Right hindlimb (tissue), 1 donor: ENCODE data around the gene CSRP1.
"Not testable (repeated sequence)": the region's sequence is repeated elsewhere in the genome, so short reads cannot be mapped to it uniquely, and the experiment has no call there.

Source experiments
- DNase-seq: peaks from one replicate; pipeline ENCODE4 v3.0.0-alpha.2; 2018

The CSRP1 gene

DNA sequence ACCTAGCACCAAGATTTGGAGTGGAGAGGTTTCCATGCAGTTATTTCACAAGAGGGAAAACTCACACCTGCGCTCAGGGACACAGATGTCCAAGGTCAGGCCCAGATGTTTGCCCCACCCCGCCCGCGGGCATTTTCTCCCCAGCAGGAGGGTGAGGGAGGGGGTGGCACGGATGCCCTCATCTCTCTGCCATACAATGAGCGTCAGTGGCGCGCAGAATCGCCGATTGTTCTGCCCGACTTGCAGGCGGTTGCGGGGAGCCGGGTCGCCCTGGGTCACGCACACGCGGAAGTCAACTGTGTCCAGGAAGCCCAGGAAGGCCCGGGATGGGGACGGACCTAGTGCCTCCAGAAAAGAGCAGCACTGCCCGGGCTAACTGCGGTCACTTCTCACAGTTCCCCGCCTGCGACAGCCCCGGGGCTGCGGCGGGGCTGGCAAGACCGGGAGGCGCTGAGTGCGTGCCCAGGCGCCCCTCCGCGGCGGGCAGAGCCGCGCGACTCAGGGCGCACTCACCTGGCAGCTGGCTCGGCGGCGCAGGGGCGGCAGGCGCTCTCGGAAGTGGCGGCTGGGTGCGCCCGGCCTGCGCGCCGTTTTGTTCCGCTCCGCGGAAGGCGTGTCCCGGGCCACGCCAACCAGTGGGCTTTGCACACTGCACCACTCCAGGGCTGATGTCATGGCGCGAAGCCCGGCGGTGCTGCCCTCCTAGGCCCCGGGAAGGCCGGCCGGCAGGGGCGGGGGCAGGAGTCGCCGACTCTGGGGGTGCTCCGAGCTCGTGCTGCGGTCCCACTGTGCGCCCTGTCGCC lies at the start of gene CSRP1:
Gene CSRP1, minus strand, starts transcription at position 567 of the 803 bp plus-strand sequence. CDS start 10,820 bp downstream, outside the sequence.
- peak; percentile 88 for DNase-seq

DNA sequence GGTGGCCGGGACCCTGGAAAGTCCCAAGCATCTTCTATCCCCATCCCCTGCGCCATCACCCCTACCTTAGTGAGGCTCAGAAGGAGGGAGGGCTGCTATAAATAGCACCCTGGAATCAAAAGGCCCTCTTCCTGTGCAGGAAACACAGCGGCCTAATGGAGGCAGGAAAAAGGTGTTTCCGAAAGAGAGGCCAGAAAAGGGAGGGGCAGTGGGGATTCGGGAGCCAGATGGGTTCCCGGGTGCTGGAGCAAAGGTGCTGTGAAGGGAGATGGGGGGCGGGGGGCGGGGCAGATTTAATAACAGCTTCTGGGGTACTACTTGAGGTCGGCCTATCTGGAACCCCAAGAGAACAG lies 48.6 kb upstream of the CSRP1 start:
- no peak for DNase-seq

DNA sequence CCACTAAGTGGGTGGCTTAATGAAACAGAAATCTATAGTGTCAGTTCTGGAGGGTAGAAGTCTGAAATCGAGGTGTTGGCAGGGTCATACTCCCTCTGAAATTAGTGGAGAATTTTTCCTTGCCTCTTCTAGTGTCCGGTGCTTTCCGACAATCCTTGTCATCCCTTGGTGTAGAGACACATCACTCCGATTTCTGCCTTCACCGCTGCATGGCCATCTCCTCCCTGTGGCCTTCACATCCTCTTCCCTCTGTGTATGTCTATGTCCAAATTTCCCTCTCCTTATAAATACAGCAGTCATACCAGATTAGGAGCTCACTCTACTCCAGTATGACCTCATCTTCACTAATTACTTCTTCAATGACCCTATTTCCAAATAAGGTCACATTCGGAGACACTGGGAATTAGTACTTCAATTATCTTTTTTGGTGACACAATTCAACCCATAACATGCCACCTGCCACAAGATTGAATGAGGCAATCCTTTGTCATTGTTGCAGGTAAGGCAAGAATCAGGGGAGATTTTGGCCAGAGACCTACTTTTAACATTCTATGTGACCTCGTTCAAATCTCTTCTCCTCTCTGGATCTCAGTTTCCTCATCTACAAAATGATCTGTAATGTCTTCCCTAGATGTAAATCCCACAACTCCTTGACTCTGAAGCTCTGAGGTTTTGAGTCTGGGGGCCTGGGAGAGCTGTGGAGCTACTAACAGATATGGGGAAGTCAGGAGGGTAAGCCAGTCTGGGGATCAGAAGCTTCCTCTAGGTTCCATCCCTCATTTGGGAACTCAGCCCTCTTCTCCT lies 48.1 kb upstream of the CSRP1 start:
- no peak for DNase-seq

DNA sequence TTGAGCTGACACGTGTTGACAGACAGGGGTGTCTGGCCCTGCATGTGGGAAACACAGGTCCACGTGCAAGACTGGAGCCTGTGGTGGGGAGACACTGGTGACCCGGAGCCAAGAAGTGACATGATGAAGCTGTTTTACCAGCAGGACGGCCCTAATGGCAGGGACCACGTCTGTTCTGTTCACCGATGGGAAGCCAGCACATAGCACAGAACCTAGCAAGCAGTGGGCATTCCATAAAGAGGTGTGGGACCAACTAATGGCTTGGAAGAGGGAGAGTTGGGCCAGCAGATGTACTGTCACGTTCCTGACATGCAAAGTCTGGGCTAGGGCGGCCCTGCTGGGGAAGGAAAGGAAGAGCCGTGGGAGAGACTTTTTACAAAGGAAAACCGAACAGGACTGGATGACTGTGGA lies 47.3 kb upstream of the CSRP1 start:
- no peak for DNase-seq

DNA sequence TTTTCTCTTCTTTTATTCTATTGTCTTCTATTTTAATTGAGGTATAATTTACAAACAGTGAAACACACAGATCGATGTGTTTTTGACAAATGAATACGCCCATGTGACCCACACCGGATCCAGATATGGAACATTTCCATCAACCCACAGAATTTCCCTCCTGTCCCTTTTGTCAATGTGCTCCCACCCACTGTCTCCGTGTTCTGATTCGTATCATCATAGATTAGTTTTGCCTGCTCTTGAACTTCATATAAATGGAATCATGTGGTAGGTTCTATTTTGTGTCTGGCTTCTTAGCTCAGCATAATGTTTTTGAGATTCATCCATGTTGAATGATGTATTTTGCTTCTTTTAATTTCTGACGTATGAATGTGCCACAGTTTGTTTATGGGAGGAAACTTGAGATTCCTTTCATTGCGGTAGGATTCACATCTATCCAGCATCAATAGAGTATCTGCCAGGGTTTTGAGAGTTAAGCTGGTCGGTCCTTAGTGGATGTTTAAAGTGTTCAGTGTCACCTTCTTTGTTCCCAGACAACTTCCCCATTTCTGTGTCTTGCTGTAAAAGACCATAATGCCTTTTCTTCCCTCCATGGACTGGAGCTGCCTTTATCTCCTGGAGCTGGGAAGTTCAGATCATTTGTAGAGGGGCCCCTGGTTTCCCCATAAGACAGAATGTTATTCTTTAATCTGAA lies 46.7 kb upstream of the CSRP1 start:
- no peak for DNase-seq

DNA sequence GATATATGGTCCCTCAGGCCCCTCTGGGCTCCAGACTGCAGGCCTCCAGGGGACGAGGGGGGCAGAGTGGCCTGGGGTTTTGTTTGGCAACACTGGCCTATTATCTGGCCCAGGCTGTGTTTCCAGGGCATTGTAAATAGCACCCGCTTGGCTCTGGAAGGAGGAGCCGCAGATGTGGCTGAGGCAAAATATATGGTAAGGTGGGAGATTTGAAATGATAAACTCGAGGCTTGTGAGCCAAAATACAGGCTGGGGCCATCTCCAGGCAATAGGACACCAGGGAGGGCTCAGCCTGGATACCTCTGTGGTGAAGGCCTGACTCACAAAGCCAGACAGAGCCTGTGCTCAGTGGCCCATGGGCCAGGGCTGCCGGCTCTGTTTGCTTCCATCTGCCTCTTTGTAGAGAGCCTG lies 46.0 kb upstream of the CSRP1 start:
- no peak for DNase-seq

DNA sequence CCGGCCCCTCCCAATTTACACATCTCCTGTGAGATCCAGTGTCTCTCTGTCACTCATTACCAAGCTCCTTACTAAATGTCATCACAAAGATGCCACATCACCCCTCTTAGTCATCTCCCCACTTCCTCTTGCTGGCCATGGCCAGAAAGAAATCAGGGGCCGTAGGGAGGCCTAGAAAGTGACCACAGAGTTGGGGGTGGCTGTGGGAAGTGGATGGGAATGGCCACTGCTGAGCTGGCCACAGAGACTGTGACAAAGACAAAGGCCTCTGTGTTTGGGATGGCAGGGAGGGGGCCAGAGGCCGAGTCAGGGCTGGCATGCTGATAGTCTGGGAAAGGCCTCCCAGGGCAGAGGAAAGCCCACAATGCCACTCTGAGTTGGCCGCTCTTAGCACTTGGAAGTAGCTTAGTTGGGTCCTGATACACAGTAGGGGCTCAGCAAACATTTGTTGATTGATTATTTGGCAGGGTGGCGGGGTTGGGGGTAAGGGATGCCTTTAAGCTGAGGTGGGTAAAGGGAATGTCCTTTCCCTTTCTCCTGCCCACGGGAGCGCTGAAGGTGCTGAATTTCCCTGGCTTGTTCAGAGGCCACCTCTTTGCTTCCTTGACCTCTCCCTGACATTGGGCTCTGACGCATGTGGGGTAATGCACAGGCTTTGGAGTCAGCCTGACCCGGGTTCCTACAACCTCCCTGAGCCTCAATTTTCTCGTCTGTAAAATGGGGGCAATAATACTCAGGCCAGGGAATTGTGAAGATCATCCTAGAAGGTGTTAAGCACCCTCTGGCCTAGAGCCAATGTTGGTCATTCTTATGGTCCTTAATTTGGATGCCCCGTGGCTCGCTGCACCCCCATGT lies 45.2 kb upstream of the CSRP1 start:
- DNase-seq, result peak; percentile 59

DNA sequence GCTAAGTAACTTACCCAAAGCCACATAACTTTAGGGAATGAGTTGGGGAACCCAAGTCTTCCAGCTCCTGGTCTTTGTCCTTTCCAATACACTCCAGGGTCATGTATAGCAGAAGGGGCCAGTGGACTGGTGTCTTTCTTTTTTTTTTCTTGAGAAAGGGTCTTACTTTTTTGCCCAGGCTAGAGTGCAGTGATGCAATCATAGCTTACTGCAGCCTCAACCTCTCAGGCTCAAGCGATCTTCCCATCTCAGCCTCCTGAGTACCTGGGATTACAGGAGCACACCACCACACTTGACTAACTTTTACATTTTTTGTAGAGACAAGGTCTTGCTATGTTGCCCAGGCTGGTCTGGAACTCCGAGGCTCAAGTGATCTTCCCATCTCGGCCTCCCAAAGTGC lies 44.2 kb upstream of the CSRP1 start:
- no peak for DNase-seq

DNA sequence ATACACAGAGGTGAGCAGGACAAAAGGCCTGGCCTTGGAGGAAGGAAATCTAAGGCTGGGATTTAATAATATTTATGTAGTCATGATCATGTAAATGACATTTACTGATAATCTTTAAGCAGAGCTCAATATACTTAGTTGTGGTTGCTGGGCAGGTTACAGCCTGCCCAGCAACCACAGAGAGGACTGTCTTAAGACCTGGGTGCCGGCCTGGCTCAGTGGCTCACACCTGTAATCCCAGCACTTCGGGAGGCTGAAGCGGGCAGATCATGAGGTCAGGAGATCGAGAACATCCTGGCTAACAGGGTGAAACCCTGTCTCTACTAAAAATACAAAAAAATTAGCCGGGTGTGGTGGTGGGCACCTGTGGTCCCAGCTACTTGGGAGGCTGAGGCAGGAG lies 42.6 kb upstream of the CSRP1 start:
- not testable (repeated sequence) for DNase-seq

DNA sequence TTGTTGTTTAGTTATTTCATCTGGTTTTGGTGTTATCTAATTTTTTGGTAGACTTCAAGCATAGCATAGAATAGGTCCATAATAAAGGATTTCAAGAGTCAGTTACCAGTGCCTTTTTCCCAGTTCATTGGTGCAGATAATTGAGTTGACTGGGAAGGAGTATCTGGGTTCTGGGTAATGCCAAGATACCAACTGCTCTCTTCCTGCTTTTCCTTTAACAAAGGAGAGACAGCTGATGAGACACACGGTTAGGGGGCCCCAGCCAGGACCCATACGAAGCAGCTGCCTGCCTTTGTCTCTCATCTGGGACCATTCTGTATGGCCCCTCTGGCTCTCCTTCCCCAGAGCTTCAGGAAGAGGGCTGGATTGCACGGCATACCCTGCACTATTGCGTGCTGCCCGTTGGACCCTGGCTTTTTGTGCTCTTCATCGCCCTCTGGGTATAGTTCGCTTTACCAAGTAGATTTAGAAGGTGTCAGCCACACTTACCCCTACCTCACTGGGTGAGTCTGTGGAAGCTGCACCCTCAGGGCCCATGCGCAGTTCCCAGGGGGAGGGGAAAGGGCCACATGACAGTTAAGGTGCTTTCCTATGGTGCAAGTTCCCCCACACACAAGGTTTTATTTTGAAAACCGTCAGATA lies 39.0 kb upstream of the CSRP1 start:
- no peak for DNase-seq

DNA sequence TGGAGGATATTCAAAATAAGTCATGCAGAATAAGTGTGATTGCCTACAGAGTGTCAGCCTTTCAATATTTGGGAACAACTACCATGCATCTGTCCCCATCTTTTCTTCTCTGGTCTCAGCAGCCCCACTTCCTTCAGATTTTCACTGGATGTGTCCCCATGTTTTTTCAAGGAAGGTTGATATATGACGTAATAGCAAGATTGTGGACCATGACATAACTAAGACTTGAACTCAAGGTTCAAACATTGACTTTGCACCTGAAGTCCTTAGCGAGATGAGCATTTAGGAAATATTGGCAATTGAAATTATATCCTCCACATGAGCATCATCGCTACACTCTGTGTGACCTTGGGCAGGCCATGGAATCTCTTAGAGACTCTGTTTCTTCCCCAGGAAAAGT lies 37.8 kb upstream of the CSRP1 start:
- DNase-seq, result no peak

DNA sequence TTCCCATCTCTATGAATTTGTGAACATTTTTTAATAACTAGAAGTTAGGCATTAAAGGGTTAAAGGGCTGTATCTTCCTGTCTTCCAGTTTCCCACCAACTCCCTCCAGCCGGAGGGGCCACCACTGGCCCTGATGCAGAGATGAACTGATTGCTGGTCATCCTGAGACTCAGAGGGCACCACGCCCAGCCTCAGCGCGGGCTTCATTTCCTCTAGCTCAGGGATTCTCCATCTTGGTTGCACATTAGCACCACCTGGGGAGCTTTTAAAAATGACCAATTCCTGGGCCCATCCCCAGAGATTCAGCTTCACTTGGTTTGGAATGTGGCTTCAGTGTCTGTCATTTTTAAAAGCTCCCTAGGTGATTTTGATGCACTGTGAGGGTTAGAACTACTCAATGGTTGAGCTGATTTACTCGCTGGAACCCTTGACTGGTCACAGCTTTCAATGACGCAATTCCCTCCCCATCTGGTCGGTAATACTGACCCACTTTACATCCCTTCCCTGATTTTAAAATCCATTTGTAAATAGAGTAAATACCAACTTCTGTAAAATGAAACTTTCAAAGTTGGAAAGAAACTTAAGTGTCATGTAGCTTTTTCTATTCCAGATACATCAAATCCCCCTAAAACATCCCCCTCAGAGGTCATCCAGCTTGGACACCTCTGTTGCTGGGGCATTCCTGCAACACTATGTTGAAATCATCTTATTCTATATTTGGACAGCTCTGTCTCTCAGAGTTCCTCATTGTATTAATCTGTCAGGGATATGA lies 37.1 kb upstream of the CSRP1 start:
- no peak for DNase-seq

DNA sequence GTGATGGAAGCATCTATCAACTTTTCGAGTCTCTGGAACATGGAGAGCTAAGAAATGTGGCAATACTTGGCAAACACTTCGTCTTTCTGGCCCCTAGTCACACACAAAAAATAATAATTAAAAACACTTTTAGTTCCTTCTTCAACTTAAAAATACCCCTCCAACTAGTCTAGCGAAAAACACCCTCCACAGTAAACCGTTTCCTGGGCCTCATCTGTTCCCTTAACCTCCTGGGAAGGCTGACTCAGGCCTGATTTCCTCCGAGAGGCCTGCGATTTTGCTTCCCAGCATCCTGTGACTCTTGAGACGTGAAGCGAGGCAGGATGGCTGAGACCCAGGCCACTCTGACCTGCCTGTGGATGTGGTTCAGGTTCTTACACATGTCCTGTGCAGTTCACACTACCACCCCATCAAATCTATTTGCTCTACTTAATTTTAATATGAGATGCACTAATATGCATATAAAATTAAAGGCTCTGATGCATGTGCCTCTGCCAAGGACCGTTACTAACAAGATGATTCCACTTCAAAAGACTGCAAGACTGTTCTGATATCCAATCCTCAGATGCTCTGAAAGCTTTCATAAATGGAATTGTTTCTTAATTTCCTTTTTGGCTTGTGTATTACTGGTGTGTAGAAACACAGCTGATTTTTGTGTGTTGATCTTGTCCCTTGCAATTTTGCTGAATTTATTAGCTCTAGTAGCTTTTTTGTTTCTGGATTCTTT lies 35.5 kb upstream of the CSRP1 start:
- DNase-seq, result no peak

DNA sequence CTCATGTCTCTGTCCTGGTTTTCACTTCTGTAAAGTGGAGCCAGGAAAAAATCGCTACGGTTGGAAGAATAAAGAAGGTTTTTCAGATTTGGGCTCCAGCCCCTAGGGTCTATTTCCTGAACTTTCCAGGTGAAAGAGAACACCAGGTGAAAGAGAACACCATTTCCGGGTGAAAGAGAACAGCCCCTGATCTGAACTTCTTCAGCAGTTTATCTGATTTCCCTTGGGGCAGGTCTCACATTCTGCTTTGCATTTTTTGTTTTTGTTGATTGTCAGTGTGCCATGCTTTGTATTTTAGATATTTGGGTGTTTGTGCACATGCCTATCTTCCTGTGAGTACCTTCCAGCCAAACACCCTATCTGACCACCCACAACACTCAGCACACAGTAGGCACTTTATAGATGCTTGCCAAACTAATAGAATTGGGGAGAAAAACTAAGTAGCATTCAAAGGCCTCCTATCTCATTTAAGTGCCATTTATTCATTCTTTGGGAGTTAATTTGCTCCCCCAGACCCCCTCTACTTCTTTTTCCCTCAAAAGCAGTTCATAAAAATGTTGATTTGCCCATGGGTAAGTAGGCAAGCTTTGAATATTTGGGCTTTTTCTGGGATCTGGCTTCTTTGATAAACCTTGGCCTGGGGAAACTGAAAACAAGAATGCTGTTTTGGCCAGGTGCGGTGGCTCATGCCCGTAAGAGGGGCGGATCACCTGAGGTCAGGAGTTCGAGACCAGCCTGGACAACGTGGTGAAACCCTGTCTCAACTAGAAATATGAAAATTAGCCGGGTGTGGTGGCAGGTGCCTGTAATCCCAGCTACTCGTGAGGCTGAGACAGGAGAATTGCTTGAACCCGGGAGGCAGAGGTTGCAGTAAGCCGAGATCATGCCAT lies 34.2 kb upstream of the CSRP1 start:
- DNase-seq, result no peak

DNA sequence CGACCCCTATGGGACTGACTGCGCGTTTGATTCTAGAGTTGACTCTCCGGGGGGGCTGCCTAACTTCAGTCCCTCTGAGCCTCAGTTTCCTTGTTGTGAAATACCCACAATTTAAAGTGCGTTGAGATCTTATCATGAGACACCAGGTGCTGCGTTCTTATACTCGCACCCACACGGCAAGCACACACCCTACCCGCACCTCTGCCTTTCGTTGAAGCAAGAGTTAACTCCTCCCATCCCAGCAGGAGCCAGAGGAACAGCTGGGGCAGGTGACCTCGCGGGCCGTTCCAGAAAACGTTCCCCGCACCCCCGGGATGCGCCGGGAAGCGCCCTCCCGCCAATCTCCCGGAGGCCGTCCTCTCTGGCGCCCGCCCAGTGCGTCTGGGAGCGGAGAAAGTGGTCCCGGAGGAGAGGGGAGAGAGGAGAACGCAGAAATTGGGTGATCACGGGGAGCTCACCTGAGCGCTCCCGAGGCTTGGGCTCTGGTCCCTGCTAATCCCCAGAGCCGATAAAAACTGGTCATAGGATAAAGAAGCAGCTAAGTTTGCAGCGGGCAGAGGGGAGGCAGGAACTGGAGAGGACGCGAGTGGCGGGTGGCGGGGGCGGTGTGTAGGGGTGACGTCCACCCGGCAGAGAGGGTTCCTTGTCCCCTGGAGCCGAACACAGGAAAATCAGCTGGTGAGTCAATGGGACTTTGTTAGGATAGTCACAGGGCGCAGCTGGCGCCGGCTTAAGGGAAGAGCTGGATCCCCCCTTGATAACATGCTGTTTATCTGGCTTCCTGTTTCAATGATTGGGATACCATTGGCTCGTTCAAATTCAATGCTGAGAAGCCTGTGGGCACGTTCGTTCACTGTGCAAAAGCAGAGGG lies 32.9 kb upstream of the CSRP1 start:
- peak; percentile 54 for DNase-seq

DNA sequence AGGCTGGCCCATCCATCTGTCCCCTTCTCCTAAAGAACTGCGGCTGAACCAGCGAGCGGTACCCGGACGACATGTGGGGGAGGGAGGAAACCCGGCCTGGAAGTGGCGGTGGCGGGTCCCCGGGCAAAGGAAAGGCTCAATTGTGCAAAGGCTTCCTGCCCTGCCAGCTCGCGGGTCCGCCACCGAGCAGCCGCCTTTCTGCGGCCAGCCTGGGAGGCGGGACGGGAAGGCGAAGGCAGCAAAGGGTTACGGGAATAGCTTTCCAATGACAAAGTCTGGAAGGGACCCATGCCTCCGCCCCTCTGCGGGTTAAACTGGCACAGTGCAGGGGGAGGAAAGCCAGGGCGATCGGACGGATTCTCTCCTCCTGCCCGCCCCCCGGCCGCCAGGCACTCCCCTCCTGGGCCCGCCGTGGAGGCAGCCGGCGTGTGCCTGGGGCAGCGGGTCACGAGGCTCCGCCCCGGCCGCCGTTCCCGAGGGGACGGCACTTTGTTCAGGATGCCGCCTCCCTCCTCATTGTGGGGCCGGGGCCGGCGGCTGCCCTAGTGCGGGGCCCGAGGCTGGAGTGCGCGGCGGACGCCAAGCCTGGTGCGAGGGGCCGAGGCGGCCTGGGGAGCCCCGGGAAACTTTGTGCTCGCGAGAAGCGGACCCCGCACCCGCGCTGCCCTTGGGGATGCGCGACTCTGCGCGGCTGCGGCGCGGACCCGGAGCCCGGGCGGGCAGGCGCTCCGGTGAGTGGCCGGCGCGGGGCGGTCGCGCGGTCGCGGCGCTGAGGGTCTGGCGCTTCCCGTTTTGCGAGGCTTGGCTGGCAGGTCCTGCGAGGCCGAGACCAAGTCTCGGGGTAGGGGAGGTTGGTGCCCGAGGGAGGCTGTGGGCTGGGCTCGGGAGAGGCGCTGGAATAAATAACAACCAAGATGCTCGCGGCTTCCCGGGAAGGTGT lies 32.0 kb upstream of the CSRP1 start, which contains the start of gene NAV1:
Gene NAV1, plus strand, starts transcription at position 516 of the 940 bp plus-strand sequence. CDS start 83,758 bp downstream, outside the sequence.
- peak; percentile 88 for DNase-seq
